K562 treated with DMSO at 1 percent for 12 hours (cell line): ENCODE data around the gene HMMR. TPM values are rescaled to one million over a fixed set of nuclear protein-coding genes. Genes with fewer than 3 reads are reported as not detected.

Experiments
- total RNA-seq: library from RNA; unstranded; fragments of 300-600 nt; gene quantifications from 2 replicates; pipeline ENCODE4 v1.2.3, GENCODE V29; 2022; ENCODE audit not compliant: insufficient read depth

Gene HMMR
- total RNA-seq, result 21.8 and 46.7 TPM in 2 replicates

GRCh38 chr5:163460562-163461171 is at the start of gene HMMR:
HMMR (plus strand) TSS chr5:163460632; CDS start chr5:163460693, 61 bp downstream.

GRCh38 chr5:163437309-163438182 is 22.9 kb upstream of the HMMR start, which contains the start of gene CCNG1:
CCNG1 (plus strand) TSS chr5:163437595; CDS start chr5:163439257, 1,662 bp downstream.

GRCh38 chr5:163459819-163460561 is 442 bp upstream of the HMMR start, which contains the start of gene NUDCD2:
NUDCD2 (minus strand) TSS chr5:163460102; CDS start chr5:163460050, 52 bp downstream.

GRCh38 chr5:163505368-163506094 is 45.1 kb downstream of the HMMR start, which contains the start of gene MAT2B:
MAT2B (plus strand) TSS chr5:163505619; CDS start chr5:163505687, 68 bp downstream.

Other genes with a start within 250 kb of the HMMR start
- 127 and 213 TPM in 2 replicates for gene CCNG1, start 23.0 kb upstream of the HMMR start, total RNA-seq
- 19.9 and 28.4 TPM in 2 replicates for gene NUDCD2, start 530 bp upstream of the HMMR start, total RNA-seq
- 22.2 and 41.6 TPM in 2 replicates for gene MAT2B, start 45.0 kb downstream of the HMMR start, total RNA-seq